Kidney epithelial cell (primary cell): Measurements from ENCODE around the gene LRP1. TPM values are rescaled to one million over a fixed set of nuclear protein-coding genes. Genes with fewer than 3 reads are reported as not detected.

Experiments
- DNase-seq: peaks from one replicate; pipeline ENCODE4 v3.0.0-alpha.2; 2010; ENCODE audit warnings: low read depth
- H3K27me3 ChIP-seq: 2 replicates; pipeline ENCODE4 v1.6.0; 2011; ENCODE audit warnings: low read length; ENCODE audit not compliant: control insufficient read depth, insufficient read depth
- H3K36me3 ChIP-seq: 2 replicates; pipeline ENCODE4 v1.5.1; 2011; ENCODE audit warnings: low read length; ENCODE audit not compliant: control insufficient read depth, insufficient read depth
- H3K4me3 ChIP-seq: 2 replicates; pipeline ENCODE4 v1.5.1; 2011; ENCODE audit warnings: low read depth, mild to moderate bottlenecking, control low read depth, low read length
- total RNA-seq: library from RNA; depleted of rRNA; stranded (reverse); fragments of >200 nt; gene quantifications from 2 replicates; pipeline ENCODE4 v1.2.3, GENCODE V29; 2015
- TF ChIP-seq, protein P1 (sequence below): IDR thresholded peaks from 2 replicates; pipeline ENCODE4 v1.5.1; 2011; ENCODE audit warnings: mild to moderate bottlenecking, moderate library complexity, low read length, control low read depth, inconsistent platforms; ENCODE audit not compliant: insufficient read depth, poor library complexity, severe bottlenecking

Gene LRP1
- total RNA-seq, 1 donor from 2014 or later: 40.2 TPM

DNA sequence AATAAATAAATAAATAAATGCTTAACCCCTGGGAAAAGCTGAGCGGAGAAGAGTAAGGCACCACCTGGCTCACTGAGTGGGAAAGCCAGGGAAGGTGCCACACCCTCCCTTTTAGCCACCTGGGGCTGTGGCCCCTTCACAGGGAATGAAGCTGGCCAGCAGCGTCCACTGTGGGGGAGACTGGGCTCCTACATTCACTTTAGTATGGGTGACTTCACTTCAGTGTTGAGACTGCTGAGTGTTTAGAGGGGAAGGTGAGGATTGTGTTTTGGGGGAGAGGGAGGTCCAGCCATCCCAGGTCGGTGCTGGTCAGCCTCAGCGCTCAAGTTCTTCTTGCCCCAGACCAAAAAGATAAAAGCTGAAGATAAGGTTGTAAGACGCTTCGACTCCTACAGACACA, 37.8 kb upstream of the LRP1 start:
- Histone ChIP-seq H3K36me3 (peaks cover 3% of the 10 kb centered on the region), H3K27me3 (no peaks in the 10 kb centered on the region), H3K4me3 (peak overlapping the region; percentile 80)
- no peak for DNase-seq
- TF ChIP-seq, protein P1, sequence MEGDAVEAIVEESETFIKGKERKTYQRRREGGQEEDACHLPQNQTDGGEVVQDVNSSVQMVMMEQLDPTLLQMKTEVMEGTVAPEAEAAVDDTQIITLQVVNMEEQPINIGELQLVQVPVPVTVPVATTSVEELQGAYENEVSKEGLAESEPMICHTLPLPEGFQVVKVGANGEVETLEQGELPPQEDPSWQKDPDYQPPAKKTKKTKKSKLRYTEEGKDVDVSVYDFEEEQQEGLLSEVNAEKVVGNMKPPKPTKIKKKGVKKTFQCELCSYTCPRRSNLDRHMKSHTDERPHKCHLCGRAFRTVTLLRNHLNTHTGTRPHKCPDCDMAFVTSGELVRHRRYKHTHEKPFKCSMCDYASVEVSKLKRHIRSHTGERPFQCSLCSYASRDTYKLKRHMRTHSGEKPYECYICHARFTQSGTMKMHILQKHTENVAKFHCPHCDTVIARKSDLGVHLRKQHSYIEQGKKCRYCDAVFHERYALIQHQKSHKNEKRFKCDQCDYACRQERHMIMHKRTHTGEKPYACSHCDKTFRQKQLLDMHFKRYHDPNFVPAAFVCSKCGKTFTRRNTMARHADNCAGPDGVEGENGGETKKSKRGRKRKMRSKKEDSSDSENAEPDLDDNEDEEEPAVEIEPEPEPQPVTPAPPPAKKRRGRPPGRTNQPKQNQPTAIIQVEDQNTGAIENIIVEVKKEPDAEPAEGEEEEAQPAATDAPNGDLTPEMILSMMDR: no peak

DNA sequence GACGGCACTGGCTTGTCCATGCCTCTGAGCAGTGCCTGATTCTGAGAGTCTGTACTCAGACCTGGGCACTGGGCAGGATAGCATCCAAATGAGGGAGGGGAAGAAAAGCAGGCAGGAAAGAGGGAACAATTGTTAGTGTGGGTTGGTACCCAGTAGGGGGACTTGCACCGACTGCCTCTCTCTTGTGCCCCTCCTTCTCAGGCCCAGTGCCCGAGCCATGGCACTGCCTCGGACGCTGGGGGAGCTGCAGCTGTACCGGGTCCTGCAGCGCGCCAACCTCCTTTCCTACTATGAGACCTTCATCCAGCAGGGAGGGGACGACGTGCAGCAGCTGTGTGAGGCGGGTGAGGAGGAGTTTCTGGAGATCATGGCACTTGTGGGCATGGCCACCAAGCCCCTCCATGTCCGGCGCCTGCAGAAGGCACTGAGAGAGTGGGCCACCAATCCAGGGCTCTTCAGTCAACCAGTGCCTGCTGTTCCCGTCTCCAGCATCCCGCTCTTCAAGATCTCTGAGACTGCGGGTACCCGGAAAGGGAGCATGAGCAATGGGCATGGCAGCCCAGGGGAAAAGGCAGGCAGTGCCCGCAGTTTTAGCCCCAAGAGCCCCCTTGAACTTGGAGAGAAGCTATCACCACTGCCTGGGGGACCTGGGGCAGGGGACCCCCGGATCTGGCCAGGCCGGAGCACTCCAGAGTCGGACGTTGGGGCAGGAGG, 37.2 kb upstream of the LRP1 start:
- Histone ChIP-seq H3K36me3 (peaks cover 3% of the 10 kb centered on the region), H3K27me3 (no peaks in the 10 kb centered on the region), H3K4me3 (peak overlapping the region; percentile 80)
- no peak for DNase-seq
- TF ChIP-seq, protein P1: no peak

DNA sequence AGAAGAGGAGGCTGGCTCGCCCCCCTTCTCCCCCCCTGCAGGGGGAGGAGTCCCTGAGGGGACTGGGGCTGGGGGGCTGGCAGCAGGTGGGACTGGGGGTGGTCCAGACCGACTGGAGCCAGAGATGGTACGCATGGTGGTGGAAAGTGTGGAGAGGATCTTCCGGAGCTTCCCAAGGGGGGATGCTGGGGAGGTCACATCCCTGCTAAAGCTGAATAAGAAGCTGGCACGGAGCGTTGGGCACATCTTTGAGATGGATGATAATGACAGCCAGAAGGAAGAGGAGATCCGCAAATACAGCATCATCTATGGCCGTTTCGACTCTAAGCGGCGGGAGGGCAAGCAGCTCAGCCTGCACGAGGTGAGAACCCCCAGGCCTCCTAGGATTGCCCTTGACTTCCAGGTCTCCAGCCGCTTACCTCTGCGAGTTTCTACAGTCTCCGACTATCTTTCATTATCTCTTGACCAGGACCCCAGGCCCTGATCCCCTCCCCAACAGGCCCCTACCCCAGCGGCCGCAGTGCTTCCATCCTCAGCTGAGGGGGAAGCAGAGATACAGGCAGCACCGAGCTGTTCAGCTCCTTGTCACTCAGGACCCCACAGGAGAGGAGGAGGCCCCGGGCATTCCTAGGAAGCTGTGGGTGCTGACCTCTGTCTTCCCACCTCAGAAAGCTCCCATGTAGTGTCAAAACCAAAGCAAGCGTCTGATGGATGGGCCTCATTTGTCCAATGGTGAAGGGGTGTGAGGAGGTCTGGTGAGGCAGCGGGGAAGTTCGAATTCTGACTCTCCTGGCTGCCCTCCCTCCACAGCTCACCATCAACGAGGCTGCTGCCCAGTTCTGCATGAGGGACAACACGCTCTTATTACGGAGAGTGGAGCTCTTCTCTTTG, 36.4 kb upstream of the LRP1 start:
- Histone ChIP-seq H3K4me3 (no peak overlapping the region), H3K27me3 (no peaks in the 10 kb centered on the region), H3K36me3 (peaks cover 3% of the 10 kb centered on the region)
- TF ChIP-seq, protein P1: no peak
- no peak for DNase-seq

DNA sequence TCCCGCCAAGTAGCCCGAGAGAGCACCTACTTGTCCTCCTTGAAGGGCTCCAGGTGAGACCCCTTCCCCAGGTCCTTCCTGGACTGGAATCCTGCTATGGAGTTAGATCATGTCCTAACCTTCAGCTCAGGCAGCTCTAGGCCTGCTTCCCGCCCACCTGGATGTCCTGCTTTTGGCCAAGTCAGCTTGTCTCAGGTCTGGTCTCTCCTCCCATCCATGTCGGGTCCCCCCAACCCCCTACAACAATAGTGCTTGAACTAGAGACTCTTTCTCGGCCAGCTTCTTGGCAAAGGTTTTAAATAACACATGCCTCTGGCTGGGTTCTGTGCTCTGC, 35.8 kb upstream of the LRP1 start:
- Histone ChIP-seq H3K4me3 (no peak overlapping the region), H3K27me3 (no peaks in the 10 kb centered on the region), H3K36me3 (peaks cover 3% of the 10 kb centered on the region)
- no peak for DNase-seq
- TF ChIP-seq, protein P1: no peak

DNA sequence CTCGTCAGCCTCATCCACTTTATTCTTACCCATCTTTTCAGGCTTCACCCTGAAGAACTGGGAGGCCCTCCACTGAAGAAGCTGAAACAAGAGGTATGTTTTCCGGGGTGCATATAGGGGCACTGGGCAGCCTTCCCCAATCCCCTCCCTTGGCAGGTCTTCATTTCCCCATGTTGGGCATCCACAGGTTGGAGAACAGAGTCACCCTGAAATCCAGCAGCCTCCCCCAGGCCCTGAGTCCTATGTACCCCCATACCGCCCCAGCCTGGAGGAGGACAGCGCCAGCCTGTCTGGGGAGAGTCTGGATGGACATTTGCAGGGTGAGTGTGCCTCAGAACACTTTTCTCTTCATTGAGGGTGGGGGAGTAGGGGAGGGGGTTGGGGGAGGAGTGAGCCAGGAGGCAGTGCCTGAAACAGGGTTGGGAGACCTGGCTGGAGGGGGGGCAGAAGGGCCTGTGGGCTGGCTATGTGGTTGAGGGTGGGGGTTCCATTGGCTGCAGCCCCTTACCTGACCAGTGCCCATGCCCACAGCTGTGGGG, 35.3 kb upstream of the LRP1 start:
- Histone ChIP-seq H3K27me3 (no peaks in the 10 kb centered on the region), H3K4me3 (no peak overlapping the region), H3K36me3 (peaks cover 3% of the 10 kb centered on the region)
- no peak for DNase-seq
- TF ChIP-seq, protein P1: no peak
